GM12873 (cell line): ENCODE results near the gene HS6ST3.

Experiments used
- TF ChIP-seq, protein P1 (sequence below): IDR thresholded peaks from 2 replicates; pipeline ENCODE4 v1.5.1; 2012; ENCODE audit warnings: low read depth, mild to moderate bottlenecking, moderate library complexity, low read length, control low read depth; ENCODE audit not compliant: insufficient read depth; ENCODE audit errors: missing control alignments

The HS6ST3 gene

DNA sequence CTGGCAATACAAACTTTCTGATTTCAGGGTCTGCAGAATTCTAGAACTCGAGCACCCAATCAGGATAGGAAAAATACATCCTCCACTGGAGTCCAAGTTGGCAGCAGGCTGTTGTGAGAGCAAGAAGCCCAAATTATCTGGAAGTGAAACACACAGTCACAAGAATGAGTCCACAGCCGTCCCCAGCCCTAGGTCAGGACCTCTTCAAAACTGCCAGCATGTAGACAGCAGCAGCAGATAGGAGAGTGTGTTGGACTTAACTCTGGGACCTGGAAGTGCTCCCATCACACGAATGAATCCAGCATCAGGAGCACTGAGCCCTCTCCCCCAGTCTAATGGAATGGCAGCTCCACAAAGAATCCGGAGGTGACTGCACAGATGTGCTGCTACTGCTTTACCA is 483.7 kb downstream of the HS6ST3 start:
- TF ChIP-seq, protein P1, sequence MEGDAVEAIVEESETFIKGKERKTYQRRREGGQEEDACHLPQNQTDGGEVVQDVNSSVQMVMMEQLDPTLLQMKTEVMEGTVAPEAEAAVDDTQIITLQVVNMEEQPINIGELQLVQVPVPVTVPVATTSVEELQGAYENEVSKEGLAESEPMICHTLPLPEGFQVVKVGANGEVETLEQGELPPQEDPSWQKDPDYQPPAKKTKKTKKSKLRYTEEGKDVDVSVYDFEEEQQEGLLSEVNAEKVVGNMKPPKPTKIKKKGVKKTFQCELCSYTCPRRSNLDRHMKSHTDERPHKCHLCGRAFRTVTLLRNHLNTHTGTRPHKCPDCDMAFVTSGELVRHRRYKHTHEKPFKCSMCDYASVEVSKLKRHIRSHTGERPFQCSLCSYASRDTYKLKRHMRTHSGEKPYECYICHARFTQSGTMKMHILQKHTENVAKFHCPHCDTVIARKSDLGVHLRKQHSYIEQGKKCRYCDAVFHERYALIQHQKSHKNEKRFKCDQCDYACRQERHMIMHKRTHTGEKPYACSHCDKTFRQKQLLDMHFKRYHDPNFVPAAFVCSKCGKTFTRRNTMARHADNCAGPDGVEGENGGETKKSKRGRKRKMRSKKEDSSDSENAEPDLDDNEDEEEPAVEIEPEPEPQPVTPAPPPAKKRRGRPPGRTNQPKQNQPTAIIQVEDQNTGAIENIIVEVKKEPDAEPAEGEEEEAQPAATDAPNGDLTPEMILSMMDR, result no peak

DNA sequence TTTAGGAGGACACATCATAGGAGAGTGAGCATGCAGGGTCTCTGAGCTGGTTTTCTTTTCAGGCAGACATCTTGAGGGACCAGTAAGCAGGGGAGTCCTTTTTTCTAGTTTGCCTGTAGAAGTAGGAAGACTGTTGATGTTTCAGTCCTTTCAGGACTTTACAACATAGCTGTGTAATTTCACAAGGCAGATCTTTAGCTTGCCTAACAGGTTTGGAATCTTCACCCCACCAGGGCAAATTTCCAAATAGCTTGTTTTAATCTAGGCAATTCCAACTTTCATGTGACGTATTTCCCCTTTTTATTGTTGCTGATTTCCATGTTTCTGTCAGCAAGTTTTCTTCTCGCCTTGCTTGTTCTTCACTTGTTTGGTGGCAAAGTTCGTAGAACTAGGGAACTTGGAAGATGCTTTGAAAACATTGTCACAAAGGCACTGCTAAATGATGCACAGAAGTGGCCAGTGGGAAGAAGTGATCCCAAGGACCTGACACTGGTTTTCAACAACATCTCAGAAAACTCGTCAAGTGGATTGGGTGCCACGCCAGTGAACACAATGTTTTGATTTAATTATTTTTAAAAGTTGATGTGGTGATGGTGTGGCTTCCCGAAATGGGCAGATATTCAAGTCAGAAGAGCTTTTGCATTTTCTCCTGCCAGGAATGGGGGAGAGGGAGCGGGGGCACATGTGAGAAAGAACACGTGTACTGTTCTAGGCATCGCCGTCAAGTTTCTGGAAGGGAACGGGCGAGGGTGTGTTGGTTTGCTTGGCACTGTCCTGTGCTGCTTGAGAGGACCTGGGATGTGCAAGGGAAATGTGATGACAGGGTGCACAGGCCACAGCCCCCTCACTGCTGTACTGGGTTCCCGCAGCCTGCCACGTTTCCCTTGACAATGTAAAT is 485.8 kb downstream of the HS6ST3 start:
- TF ChIP-seq, protein P1, result no peak

DNA sequence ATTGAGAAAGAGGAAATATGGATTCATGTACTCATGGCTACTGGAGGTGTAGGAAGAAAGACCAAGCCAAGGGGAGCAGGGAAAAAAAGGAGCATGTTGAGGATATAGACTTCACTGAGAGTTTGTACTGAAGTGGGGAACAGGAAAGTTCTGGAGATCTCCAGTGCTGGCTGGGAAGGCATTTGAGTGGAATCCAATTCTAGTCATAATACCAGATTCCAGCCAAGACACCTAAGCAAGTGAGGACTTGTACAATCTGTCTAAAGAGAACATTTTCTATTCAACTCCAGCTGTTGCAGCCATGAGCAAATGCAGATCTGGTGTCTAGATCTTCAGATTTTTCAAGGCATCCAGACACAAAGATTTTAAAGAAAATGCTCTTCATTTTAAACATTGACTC is 491.8 kb downstream of the HS6ST3 start:
- TF ChIP-seq, protein P1, result no peak

DNA sequence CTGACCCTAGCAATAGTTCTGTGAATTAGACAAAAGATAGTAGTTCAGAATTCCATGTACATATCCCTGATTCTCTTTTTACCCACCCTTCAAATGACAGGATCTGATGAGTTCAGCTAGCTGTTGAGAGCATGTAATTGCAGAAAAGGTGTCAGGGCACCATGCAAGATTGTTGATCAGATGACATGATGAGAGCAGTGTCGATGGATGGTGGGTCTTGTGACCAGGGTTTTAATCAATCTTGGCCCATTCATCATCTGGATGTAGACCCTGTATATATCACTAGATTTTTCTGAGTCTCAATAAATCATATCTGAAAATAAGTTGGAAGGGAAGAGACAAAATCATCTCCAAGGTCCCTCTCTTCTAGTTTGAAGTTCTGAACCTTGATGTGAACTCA is 525.3 kb downstream of the HS6ST3 start:
- TF ChIP-seq, protein P1, result no peak

DNA sequence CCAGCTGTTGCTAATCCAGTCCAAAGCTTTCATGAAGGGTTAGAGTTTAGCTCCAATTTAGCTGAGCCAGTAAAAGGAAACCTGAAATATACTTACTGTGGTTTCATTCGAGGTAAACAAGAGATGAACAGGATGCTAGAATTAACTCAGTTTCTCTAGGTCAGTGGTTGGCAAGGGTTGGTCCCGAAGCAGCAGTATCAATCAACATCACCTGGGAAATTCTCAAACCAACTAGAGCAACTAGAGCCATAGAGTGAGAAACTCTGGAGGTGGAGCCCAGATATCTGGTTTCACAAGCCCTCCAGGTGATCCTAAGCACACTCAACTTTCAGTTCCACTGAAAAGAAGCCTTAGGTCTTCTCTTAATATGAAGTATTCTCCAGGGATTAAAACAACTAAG is 527.6 kb downstream of the HS6ST3 start:
- TF ChIP-seq, protein P1, result no peak

DNA sequence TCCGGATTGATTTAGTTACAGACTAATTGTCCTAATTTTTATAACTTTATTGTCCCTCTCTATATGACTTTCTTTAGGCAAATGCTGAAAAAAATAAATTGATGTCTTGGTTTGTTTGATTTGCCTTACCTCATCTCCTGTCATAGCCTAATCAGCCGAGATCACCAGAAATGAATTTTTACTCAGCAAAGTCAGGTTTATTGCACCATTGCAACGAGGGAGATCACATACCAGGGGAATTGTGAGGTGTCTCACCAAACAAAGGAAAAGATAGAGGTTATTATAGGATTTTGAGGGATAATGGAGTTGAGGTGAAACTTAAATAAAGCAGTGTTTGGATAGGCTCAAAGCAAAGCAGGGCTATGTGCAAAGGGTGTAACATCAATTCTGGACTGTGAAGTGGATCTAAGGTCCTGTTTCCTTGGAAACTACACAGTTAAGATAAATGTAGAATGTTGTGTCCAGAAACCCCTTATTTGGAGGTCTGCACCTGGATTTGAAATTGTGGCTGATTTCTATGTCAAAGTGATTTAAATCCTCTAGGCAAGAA is 531.8 kb downstream of the HS6ST3 start:
- TF ChIP-seq, protein P1, result no peak

DNA sequence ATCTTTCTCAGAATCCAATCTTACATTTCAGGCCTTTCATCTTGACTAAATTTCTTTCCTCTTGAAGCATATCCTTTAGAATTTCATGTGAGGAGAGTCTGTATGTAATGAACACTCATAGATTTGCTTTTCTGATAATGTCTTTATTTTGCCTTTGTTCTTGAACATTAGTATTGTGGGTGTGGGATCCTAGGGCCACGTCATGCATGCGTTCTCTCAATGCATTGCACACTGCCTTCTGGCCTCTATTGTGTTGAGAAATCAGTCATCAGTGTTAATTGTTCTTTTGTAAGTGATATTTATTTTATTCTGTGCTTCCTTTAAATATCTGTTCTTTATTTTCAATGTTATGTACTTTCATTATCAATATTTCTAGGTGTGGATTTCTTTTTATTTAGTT is 539.4 kb downstream of the HS6ST3 start:
- TF ChIP-seq, protein P1, result no peak
